A673 (cell line): ENCODE results near the gene EPHX1. TPM values are rescaled to one million over a fixed set of nuclear protein-coding genes. Genes with fewer than 3 reads are reported as not detected.
"Not testable (repeated sequence)": the region's sequence is repeated elsewhere in the genome, so short reads cannot be mapped to it uniquely, and the experiment has no call there.

Source experiments
- BruUV-seq: library from RNA; stranded (reverse); fragments of 400-500 nt; replicated peaks from 2 replicates; lab custom pipeline; 2021; lab: Mats Ljungman, UMichigan
- CTCF ChIA-PET: fragments of 300-600 bp; sonication (Branson Sonifier 250); formaldehyde crosslinking; loops from one replicate; lab custom pipeline; 2022; ENCODE audit warnings: antibody characterized with exemption; lab: Charles Lee
- POLR2A ChIA-PET: fragments of 300-600 bp; sonication (Branson Sonifier 250); formaldehyde crosslinking; loops from one replicate; lab custom pipeline; 2022; ENCODE audit warnings: antibody characterized with exemption; ENCODE audit not compliant: low non-redundant PET; lab: Charles Lee
- DNase-seq: peaks from one replicate; pipeline ENCODE4 v3.0.0-alpha.2; 2015; ENCODE audit warnings: low spot score
- H3K27ac ChIP-seq: fragments of 200-600 bp; sonication (generic); 2 replicates; pipeline ENCODE4 v1.5.1; 2016; ENCODE audit warnings: mixed run types, low read depth, mild to moderate bottlenecking, mixed read lengths, antibody characterized with exemption, low read length; ENCODE audit not compliant: poor library complexity, severe bottlenecking
- H3K27me3 ChIP-seq: fragments of 200-600 bp; sonication (generic); replicated peaks from 2 replicates; pipeline ENCODE4 v1.6.1; 2017; ENCODE audit warnings: mixed run types, low read depth, mild to moderate bottlenecking, mixed read lengths, antibody characterized with exemption, low read length; ENCODE audit not compliant: insufficient read depth, poor library complexity
- H3K36me3 ChIP-seq: fragments of 200-600 bp; sonication (generic); 2 replicates; pipeline ENCODE4 v1.6.1; 2016; ENCODE audit warnings: mixed run types, mild to moderate bottlenecking, mixed read lengths, antibody characterized with exemption, low read length; ENCODE audit not compliant: insufficient read depth, poor library complexity, severe bottlenecking
- H3K4me1 ChIP-seq: fragments of 200-600 bp; sonication (generic); 2 replicates; pipeline ENCODE4 v1.6.1; 2017; ENCODE audit warnings: mixed run types, mild to moderate bottlenecking, mixed read lengths, antibody characterized with exemption, low read length; ENCODE audit not compliant: insufficient read depth, poor library complexity, severe bottlenecking
- H3K4me3 ChIP-seq: fragments of 200-600 bp; sonication (generic); 2 replicates; pipeline ENCODE4 v1.5.1; 2016; ENCODE audit warnings: low read depth, mixed run types, mild to moderate bottlenecking, mixed read lengths, low read length; ENCODE audit not compliant: poor library complexity, severe bottlenecking
- H3K9me3 ChIP-seq: fragments of 200-600 bp; sonication (generic); 2 replicates; pipeline ENCODE4 v1.6.1; 2016; ENCODE audit warnings: mixed run types, low read depth, mild to moderate bottlenecking, mixed read lengths, antibody characterized with exemption, low read length; ENCODE audit not compliant: poor library complexity, severe bottlenecking
- CTCF ChIP-seq: fragments of 300-800, 200-600 bp; sonication (generic); conservative IDR thresholded peaks from 2 replicates; pipeline ENCODE4 v1.5.1; 2017; ENCODE audit warnings: low read depth, mild to moderate bottlenecking, antibody characterized with exemption, low read length, moderate library complexity, mixed read lengths
- EZH2 ChIP-seq: fragments of 200-600 bp; sonication (generic); IDR thresholded peaks from 2 replicates; pipeline ENCODE4 v1.6.1; 2017; ENCODE audit warnings: borderline replicate concordance, low read depth, mild to moderate bottlenecking, mixed read lengths, antibody characterized with exemption, low read length; ENCODE audit not compliant: poor library complexity, severe bottlenecking
- intact Hi-C: fragments of 100-400 bp; cut with micrococcal nuclease; formaldehyde crosslinking; loops from one replicate; pipeline ENCODE4 v1.10.0; 2022; ENCODE audit not compliant: unreplicated experiment
- total RNA-seq: library from RNA; stranded (reverse); gene quantifications from 2 replicates; pipeline ENCODE4 v1.2.3, GENCODE V29; 2021

The EPHX1 gene
- total RNA-seq, 1 experiment from 2014 or later, result 22.4 TPM

- TF ChIP-seq CTCF (no peak), EZH2 (no peak)
- H3K4me1 ChIP-seq, result peaks cover 6% of the 10 kb centered on the region
- no TSS peak for BruUV-seq
- ChIA-PET CTCF (no interaction called here), POLR2A (no interaction called here)
- H3K36me3 ChIP-seq, result no peaks in the 10 kb centered on the region
- no peaks in the 10 kb centered on the region for H3K9me3 ChIP-seq
- H3K27me3 ChIP-seq, result no peaks in the 10 kb centered on the region
- H3K27ac ChIP-seq, result no peak overlapping the region
- H3K4me3 ChIP-seq, result no peak overlapping the region
- intact Hi-C loops, result no loop called here
- DNase-seq, result no peak
These were observed 75.4 kb downstream of the EPHX1 start for GRCh38 chr1:225885336-225885735.

GRCh38 chr1:225886159-225887029 is 76.5 kb downstream of the EPHX1 start:
- Histone ChIP-seq H3K9me3 (no peaks in the 10 kb centered on the region), H3K27me3 (no peaks in the 10 kb centered on the region), H3K27ac (no peak overlapping the region), H3K4me1 (peaks cover 2% of the 10 kb centered on the region), H3K4me3 (no peak overlapping the region), H3K36me3 (no peaks in the 10 kb centered on the region)
- intact Hi-C loops, result no loop called here
- BruUV-seq, result no TSS peak
- no peak for DNase-seq
- POLR2A ChIA-PET, result no interaction called here
- no peak for TF ChIP-seq CTCF
- TF ChIP-seq EZH2, result no peak
- CTCF ChIA-PET, result no interaction called here

GRCh38 chr1:225887030-225887314 is 77.0 kb downstream of the EPHX1 start:
- Histone ChIP-seq H3K27me3 (no peaks in the 10 kb centered on the region), H3K4me3 (no peak overlapping the region), H3K27ac (no peak overlapping the region), H3K36me3 (no peaks in the 10 kb centered on the region), H3K4me1 (no peaks in the 10 kb centered on the region), H3K9me3 (no peaks in the 10 kb centered on the region)
- no TSS peak for BruUV-seq
- DNase-seq, result no peak
- CTCF ChIA-PET, result no interaction called here
- intact Hi-C loops, result no loop called here
- TF ChIP-seq EZH2 (no peak), CTCF (no peak)
- POLR2A ChIA-PET, result no interaction called here

GRCh38 chr1:225887554-225888288 is 77.8 kb downstream of the EPHX1 start:
- intact Hi-C loops, H3K9me3 ChIP-seq, CTCF ChIA-PET, DNase-seq, H3K27ac ChIP-seq, H3K36me3 ChIP-seq, POLR2A ChIA-PET, BruUV-seq, H3K4me1 ChIP-seq, H3K4me3 ChIP-seq, H3K27me3 ChIP-seq: not testable (repeated sequence)
